OCI-LY7 (cell line): Measurements from ENCODE around the gene AP1S1. TPM values are rescaled to one million over a fixed set of nuclear protein-coding genes. Genes with fewer than 3 reads are reported as not detected.

Source experiments
- BruUV-seq: library from RNA; stranded (reverse); fragments of 400-500 nt; replicated peaks from 2 replicates; lab custom pipeline; 2021; lab: Mats Ljungman, UMichigan
- CTCF ChIA-PET: fragments of 300-600 bp; sonication (Branson Sonifier 250); formaldehyde crosslinking; loops from one replicate; lab custom pipeline; 2022; ENCODE audit warnings: antibody characterized with exemption; ENCODE audit not compliant: unreplicated experiment; lab: Charles Lee
- POLR2A ChIA-PET: fragments of 300-600 bp; sonication (Branson Sonifier 250); formaldehyde crosslinking; loops from one replicate; lab custom pipeline; 2022; ENCODE audit warnings: antibody characterized with exemption; lab: Charles Lee
- DNase-seq: peaks from one replicate; pipeline ENCODE4 v3.0.0-alpha.2; 2015; ENCODE audit warnings: low spot score
- H2AFZ ChIP-seq: fragments of 200-600 bp; sonication (generic), shearing (Covaris generic); 2 replicates; pipeline ENCODE4 v1.6.1; 2014; ENCODE audit warnings: mild to moderate bottlenecking, antibody characterized with exemption, low read length, moderate library complexity
- H3K27ac ChIP-seq: fragments of 200-600 bp; sonication (generic); 2 replicates; pipeline ENCODE4 v1.5.1; 2014; ENCODE audit warnings: mixed run types, low read depth, mild to moderate bottlenecking, moderate library complexity, low read length, inconsistent platforms; ENCODE audit not compliant: poor library complexity, severe bottlenecking
- H3K36me3 ChIP-seq: fragments of 200-600 bp; sonication (generic); 2 replicates; pipeline ENCODE4 v1.6.1; 2014; ENCODE audit warnings: mild to moderate bottlenecking, antibody characterized with exemption, low read length, moderate library complexity, mixed read lengths; ENCODE audit not compliant: insufficient read depth
- H3K4me1 ChIP-seq: fragments of 200-600 bp; sonication (generic); 2 replicates; pipeline ENCODE4 v1.5.1; 2014; ENCODE audit warnings: mild to moderate bottlenecking, low read length; ENCODE audit not compliant: insufficient read depth, poor library complexity, severe bottlenecking
- H3K4me2 ChIP-seq: fragments of 200-600 bp; sonication (generic); 2 replicates; pipeline ENCODE4 v1.6.1; 2014; ENCODE audit warnings: mild to moderate bottlenecking, low read length
- H3K4me3 ChIP-seq: fragments of 200-600 bp; sonication (generic); 2 replicates; pipeline ENCODE4 v1.5.1; 2014; ENCODE audit warnings: mild to moderate bottlenecking, low read depth, low read length; ENCODE audit not compliant: poor library complexity, severe bottlenecking
- H3K79me2 ChIP-seq: fragments of 200-600 bp; sonication (generic); 2 replicates; pipeline ENCODE4 v1.6.1; 2016; ENCODE audit warnings: low read depth, mild to moderate bottlenecking, low read length, moderate library complexity, mixed read lengths; ENCODE audit not compliant: insufficient read depth
- H3K9me2 ChIP-seq: fragments of 200-600 bp; sonication (generic); 2 replicates; pipeline ENCODE4 v1.6.1; 2016; ENCODE audit warnings: mild to moderate bottlenecking, low read length, mixed read lengths; ENCODE audit not compliant: insufficient read depth
- H3K9me3 ChIP-seq: fragments of 200-600 bp; sonication (generic); 2 replicates; pipeline ENCODE4 v1.6.1; 2014; ENCODE audit warnings: mild to moderate bottlenecking, mixed run types, low read length, mixed read lengths
- H4K20me1 ChIP-seq: fragments of 200-600 bp; sonication (generic); 2 replicates; pipeline ENCODE4 v1.6.1; 2014; ENCODE audit warnings: mild to moderate bottlenecking, antibody characterized with exemption, low read length, moderate library complexity, mixed read lengths; ENCODE audit not compliant: insufficient read depth
- CTCF ChIP-seq: fragments of 200-600 bp; sonication (generic); conservative IDR thresholded peaks from 2 replicates; pipeline ENCODE4 v1.5.1; 2014; ENCODE audit warnings: mild to moderate bottlenecking, antibody characterized with exemption, low read length, moderate library complexity, mixed read lengths
- EZH2phosphoT487 ChIP-seq: fragments of 200-600 bp; sonication (generic); IDR thresholded peaks from 2 replicates; pipeline ENCODE4 v1.6.1; 2018; ENCODE audit warnings: low read depth, borderline replicate concordance, mild to moderate bottlenecking, mixed run types, antibody characterized with exemption, low read length, moderate library complexity, mixed read lengths
- intact Hi-C: fragments of 100-400 bp; cut with micrococcal nuclease; formaldehyde crosslinking; loops from one replicate; pipeline ENCODE4 v1.10.0; 2022; ENCODE audit not compliant: unreplicated experiment
- total RNA-seq, 2 experiments: library from RNA; depleted of rRNA in 1 of 2; stranded (reverse); fragments of >200 nt in 1 of 2; shearing (Covaris generic) in 1 of 2; gene quantifications; 2 replicates each; pipeline ENCODE4 v1.2.3, GENCODE V29; 2014 to 2022

The AP1S1 gene
- total RNA-seq, 2 experiments from 2014 or later: 57.9 to 67.3 TPM

GRCh38 chr7:101133621-101134398 lies 20.5 kb upstream of the AP1S1 start:
- no peak overlapping the region for H3K4me3 ChIP-seq
- no peak for TF ChIP-seq CTCF
- TF ChIP-seq EZH2phosphoT487: no peak
- no peaks in the 10 kb centered on the region for H3K79me2 ChIP-seq
- intact Hi-C loops: no loop called here
- no peaks in the 10 kb centered on the region for H3K9me3 ChIP-seq
- H3K4me1 ChIP-seq: peaks cover 8% of the 10 kb centered on the region
- no peaks in the 10 kb centered on the region for H3K9me2 ChIP-seq
- POLR2A ChIA-PET: interaction anchor here (0.6 to 0.7 kb wide), 2 partner anchors 280 to 1995 kb away, joined by 3 to 4 read pairs; no protein-coding TSS in a partner anchor
- H3K27ac ChIP-seq: no peak overlapping the region
- no peak overlapping the region for H2AFZ ChIP-seq
- no peaks in the 10 kb centered on the region for H4K20me1 ChIP-seq
- no peaks in the 10 kb centered on the region for H3K36me3 ChIP-seq
- BruUV-seq: no TSS peak
- H3K4me2 ChIP-seq: no peak overlapping the region
- CTCF ChIA-PET: no interaction called here
- DNase-seq: no peak

GRCh38 chr7:101134399-101134980 lies 19.8 kb upstream of the AP1S1 start:
- Histone ChIP-seq H3K4me1 (peaks cover 8% of the 10 kb centered on the region), H3K79me2 (no peaks in the 10 kb centered on the region), H4K20me1 (no peaks in the 10 kb centered on the region), H3K4me2 (no peak overlapping the region), H3K36me3 (no peaks in the 10 kb centered on the region), H3K9me3 (no peaks in the 10 kb centered on the region), H3K27ac (no peak overlapping the region), H3K4me3 (no peak overlapping the region), H3K9me2 (no peaks in the 10 kb centered on the region), H2AFZ (no peak overlapping the region)
- no peak for TF ChIP-seq EZH2phosphoT487
- no peak for TF ChIP-seq CTCF
- CTCF ChIA-PET: no interaction called here
- intact Hi-C loops: no loop called here
- DNase-seq: no peak
- POLR2A ChIA-PET: interaction anchor here (0.7 to 0.9 kb wide), 2 partner anchors 21 to 1996 kb away, joined by 3 read pairs; no protein-coding TSS in a partner anchor
- no TSS peak for BruUV-seq
